ENCODE measurements around the gene LY86. TPM values are rescaled to one million over a fixed set of nuclear protein-coding genes. Genes with fewer than 3 reads are reported as not detected.

Gene LY86
- total RNA-seq, 2 experiments from 2014 or later: 0.90 to 1.5 TPM

DNA sequence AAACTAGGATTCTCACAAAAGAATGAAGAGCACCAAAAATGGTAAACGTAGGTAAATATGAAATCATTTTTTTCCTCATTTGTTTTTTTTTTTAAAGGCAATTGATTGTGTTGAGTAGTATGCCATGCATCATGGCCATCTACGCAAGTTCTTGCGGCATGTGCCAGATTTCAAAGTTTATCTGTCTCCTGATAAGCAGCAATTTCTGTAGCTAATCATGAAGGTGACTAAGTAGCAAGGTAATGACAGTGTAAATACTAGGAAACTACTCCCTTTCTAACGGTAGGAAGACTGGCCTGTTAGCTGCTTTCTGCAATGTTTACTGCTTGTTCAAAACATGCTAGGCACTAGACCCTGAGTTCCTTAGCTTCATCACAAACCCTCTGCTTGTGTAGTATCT is 13.4 kb upstream of the LY86 start:
- intact Hi-C loops (cut with DNase I, micrococcal nuclease): no loop called here
- POLR2A ChIA-PET: no interaction called here
- CTCF ChIA-PET: interaction anchor here (0.7 to 1.4 kb wide), 3 partner anchors 8 to 562 kb away, joined by 3 to 6 read pairs (median 4); no protein-coding TSS in a partner anchor
- H3K36me3 Mint-ChIP-seq (ENCODE audit: low read depth): peaks cover 2% of the 10 kb centered on the region
- no peak overlapping the region for H3K4me3 Mint-ChIP-seq
- no peak overlapping the region for H3K27ac Mint-ChIP-seq
- H3K4me1 Mint-ChIP-seq: peaks cover 1% of the 10 kb centered on the region
- no peaks in the 10 kb centered on the region for H3K27me3 Mint-ChIP-seq
- ATAC-seq: no peak
- DNase-seq: no peak
- peaks cover 5% of the 10 kb centered on the region for H3K9me3 Mint-ChIP-seq (ENCODE audit: low read depth)

- DNase-seq (no peak), ATAC-seq (no peak)
- POLR2A ChIA-PET: no interaction called here
- peaks cover 6% of the 10 kb centered on the region for H3K36me3 Mint-ChIP-seq (ENCODE audit: low read depth)
- H3K27ac Mint-ChIP-seq: no peak overlapping the region
- H3K4me1 Mint-ChIP-seq: peaks cover 14% of the 10 kb centered on the region
- intact Hi-C loops (cut with DNase I, micrococcal nuclease): no loop called here
- no peak overlapping the region for H3K4me3 Mint-ChIP-seq
- peaks cover 6% of the 10 kb centered on the region for H3K9me3 Mint-ChIP-seq (ENCODE audit: low read depth)
- no peaks in the 10 kb centered on the region for H3K27me3 Mint-ChIP-seq
- CTCF ChIA-PET: no interaction called here
Measured at GRCh38 chr6:6577735-6578134, 10.8 kb upstream of the LY86 start.

- CTCF ChIA-PET: no interaction called here
- Mint-ChIP-seq H3K4me3 (no peak overlapping the region), H3K4me1 (peaks cover 22% of the 10 kb centered on the region), H3K36me3 (ENCODE audit: low read depth) (peaks cover 3% of the 10 kb centered on the region), H3K9me3 (ENCODE audit: low read depth) (peaks cover 6% of the 10 kb centered on the region), H3K27ac (no peak overlapping the region), H3K27me3 (no peaks in the 10 kb centered on the region)
- POLR2A ChIA-PET: no interaction called here
- no peak for ATAC-seq
- DNase-seq: no peak
- intact Hi-C loops (cut with DNase I, micrococcal nuclease): no loop called here
Measured at GRCh38 chr6:6579281-6579680, 9.2 kb upstream of the LY86 start.

GRCh38 chr6:6580225-6580856 is 8.2 kb upstream of the LY86 start:
- peak overlapping the region; percentile 51 for H3K27ac Mint-ChIP-seq
- CTCF ChIA-PET: interaction anchor here (0.7 to 0.8 kb wide), 2 partner anchors 24 to 29 kb away, joined by 3 to 4 read pairs; no protein-coding TSS in a partner anchor

DNA sequence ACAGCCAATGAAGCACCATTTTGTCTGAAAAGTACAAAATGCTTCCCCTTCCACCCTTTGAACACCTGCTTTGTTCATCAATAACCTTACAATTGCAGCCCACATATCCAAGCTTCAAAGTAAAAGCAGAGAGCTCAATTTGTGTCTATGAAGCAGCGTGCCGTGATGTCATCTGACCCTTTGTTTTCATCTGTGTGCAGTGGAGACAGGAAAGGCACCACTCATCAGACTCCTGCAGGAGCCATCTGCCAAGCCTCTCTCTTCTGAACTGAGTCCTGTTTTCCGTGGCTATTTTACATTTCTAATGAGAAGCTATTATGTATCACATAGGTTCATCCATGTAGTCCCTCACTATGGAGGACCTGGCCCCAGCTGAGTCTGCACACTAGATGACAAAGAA is 7.5 kb upstream of the LY86 start:
- Mint-ChIP-seq H3K4me3 (no peak overlapping the region), H3K9me3 (ENCODE audit: low read depth) (peaks cover 6% of the 10 kb centered on the region), H3K36me3 (ENCODE audit: low read depth) (peaks cover 3% of the 10 kb centered on the region), H3K4me1 (peaks cover 30% of the 10 kb centered on the region), H3K27ac (no peak overlapping the region), H3K27me3 (no peaks in the 10 kb centered on the region)
- DNase-seq (peak; percentile 27), ATAC-seq (peak; percentile 55)
- CTCF ChIA-PET: no interaction called here
- POLR2A ChIA-PET: no interaction called here
- intact Hi-C loops (cut with DNase I, micrococcal nuclease): no loop called here

More at GRCh38 chr6:6580225-6580856, 8.2 kb upstream of the LY86 start:
- Mint-ChIP-seq H3K27me3 (no peaks in the 10 kb centered on the region), H3K4me1 (peaks cover 30% of the 10 kb centered on the region), H3K36me3 (ENCODE audit: low read depth) (peaks cover 3% of the 10 kb centered on the region), H3K9me3 (ENCODE audit: low read depth) (peaks cover 6% of the 10 kb centered on the region), H3K4me3 (no peak overlapping the region)
- DNase-seq (no peak), ATAC-seq (peak; percentile 34)
- intact Hi-C loops (cut with DNase I, micrococcal nuclease): no loop called here
- POLR2A ChIA-PET: no interaction called here

DNA sequence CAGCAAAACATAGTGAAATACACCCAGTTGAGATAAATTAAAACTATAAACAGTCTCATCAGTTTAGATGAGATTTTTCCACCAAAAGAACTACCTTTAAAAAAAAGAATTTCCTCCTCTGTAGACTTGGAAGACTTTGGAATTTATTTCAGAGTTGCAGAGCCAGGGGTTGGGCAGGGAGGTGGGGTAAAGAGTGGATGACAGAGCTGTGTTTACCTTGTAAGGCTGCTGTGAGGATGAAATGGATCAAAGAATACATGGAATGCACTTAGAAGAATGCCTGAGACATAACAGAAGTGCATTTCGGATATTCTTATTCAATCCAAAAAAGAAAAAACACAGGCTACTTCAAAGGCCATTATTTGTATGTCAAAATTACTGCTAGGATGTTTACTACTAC is 6.4 kb upstream of the LY86 start:
- Mint-ChIP-seq H3K9me3 (ENCODE audit: low read depth) (peaks cover 4% of the 10 kb centered on the region), H3K27ac (no peak overlapping the region), H3K4me1 (peaks cover 32% of the 10 kb centered on the region), H3K4me3 (no peak overlapping the region), H3K36me3 (ENCODE audit: low read depth) (peaks cover 3% of the 10 kb centered on the region), H3K27me3 (no peaks in the 10 kb centered on the region)
- intact Hi-C loops (cut with DNase I, micrococcal nuclease): no loop called here
- ChIA-PET CTCF (interaction anchor here (0.6 kb wide), 1 partner anchor 476 kb away, joined by 3 read pairs; no protein-coding TSS in a partner anchor), POLR2A (no interaction called here)
- DNase-seq (no peak), ATAC-seq (no peak)

DNA sequence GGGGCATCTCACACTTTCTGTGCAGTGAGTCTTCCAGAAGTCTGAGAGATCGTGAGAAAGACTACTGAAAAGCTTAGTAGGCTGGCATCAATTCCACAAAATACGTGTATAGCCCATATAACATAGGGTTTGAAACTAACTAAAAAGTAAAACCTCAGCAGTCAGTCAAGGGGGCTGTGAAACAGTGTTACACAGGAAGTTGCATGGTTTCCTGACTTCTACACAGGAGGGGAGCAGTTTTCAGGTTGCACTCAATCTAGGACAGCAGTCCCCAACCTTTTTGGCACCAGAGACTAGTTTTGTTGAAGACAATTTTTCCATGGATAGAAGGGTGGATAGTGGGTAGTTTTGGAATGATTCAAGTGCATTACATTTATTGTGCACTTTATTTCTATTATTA is 4.7 kb upstream of the LY86 start:
- Mint-ChIP-seq H3K4me1 (peaks cover 47% of the 10 kb centered on the region), H3K27me3 (no peaks in the 10 kb centered on the region), H3K4me3 (no peak overlapping the region), H3K27ac (peak overlapping the region; percentile 33), H3K9me3 (ENCODE audit: low read depth) (peaks cover 4% of the 10 kb centered on the region), H3K36me3 (ENCODE audit: low read depth) (peaks cover 3% of the 10 kb centered on the region)
- POLR2A ChIA-PET: no interaction called here
- ATAC-seq (no peak), DNase-seq (peak; percentile 45)
- CTCF ChIA-PET: interaction anchor here (0.9 kb wide), 1 partner anchor 9 kb away, joined by 3 read pairs; no protein-coding TSS in a partner anchor
- intact Hi-C loops (cut with DNase I, micrococcal nuclease): no loop called here

- intact Hi-C loops (cut with DNase I, micrococcal nuclease): no loop called here
- H3K4me1 Mint-ChIP-seq: peaks cover 54% of the 10 kb centered on the region
- peak; percentile 59 for ATAC-seq
Measured at GRCh38 chr6:6584310-6585002, 4.1 kb upstream of the LY86 start.

DNA sequence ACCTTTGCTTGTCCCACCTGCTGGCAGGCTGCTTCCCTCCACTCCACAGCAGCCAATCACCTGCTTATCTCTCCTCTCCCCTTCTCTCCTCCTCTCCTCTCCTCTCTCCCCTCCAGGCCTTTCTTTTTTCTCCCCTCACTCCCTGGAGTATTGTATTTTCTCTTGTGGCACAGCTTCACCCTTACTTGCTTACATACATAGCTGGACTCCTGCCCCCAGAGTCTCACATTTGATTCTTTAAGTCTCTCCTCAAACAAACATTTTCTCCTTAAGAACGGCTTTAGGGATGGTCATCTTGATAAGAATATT is 3.6 kb upstream of the LY86 start:
- Mint-ChIP-seq H3K27me3 (no peaks in the 10 kb centered on the region), H3K9me3 (ENCODE audit: low read depth) (peaks cover 2% of the 10 kb centered on the region), H3K4me3 (no peak overlapping the region), H3K27ac (no peak overlapping the region), H3K4me1 (peaks cover 56% of the 10 kb centered on the region), H3K36me3 (ENCODE audit: low read depth) (peaks cover 3% of the 10 kb centered on the region)
- DNase-seq: no peak
- ChIA-PET POLR2A (no interaction called here), CTCF (no interaction called here)
- no peak for ATAC-seq
- intact Hi-C loops (cut with DNase I, micrococcal nuclease): no loop called here

More at GRCh38 chr6:6584310-6585002, 4.1 kb upstream of the LY86 start:
- CTCF ChIA-PET: no interaction called here
- DNase-seq: peak; percentile 31
- H3K9me3 Mint-ChIP-seq (ENCODE audit: low read depth): peaks cover 4% of the 10 kb centered on the region
- no peak overlapping the region for H3K4me3 Mint-ChIP-seq
- H3K36me3 Mint-ChIP-seq (ENCODE audit: low read depth): peaks cover 3% of the 10 kb centered on the region
- POLR2A ChIA-PET: no interaction called here
- H3K27me3 Mint-ChIP-seq: no peaks in the 10 kb centered on the region
- peak overlapping the region; percentile 22 for H3K27ac Mint-ChIP-seq

GRCh38 chr6:6586167-6586566 is 2.4 kb upstream of the LY86 start:
- ChIA-PET POLR2A (no interaction called here), CTCF (interaction anchor here (0.6 kb wide), 1 partner anchor 60 kb away, joined by 3 read pairs; no protein-coding TSS in a partner anchor)
- no peaks in the 10 kb centered on the region for H3K36me3 Mint-ChIP-seq (ENCODE audit: low read depth)
- no peak overlapping the region for H3K27ac Mint-ChIP-seq
- peaks cover 51% of the 10 kb centered on the region for H3K4me1 Mint-ChIP-seq
- no peak for ATAC-seq
- no peak overlapping the region for H3K4me3 Mint-ChIP-seq
- intact Hi-C loops (cut with DNase I, micrococcal nuclease): no loop called here
- no peak for DNase-seq
- H3K9me3 Mint-ChIP-seq (ENCODE audit: low read depth): no peaks in the 10 kb centered on the region
- H3K27me3 Mint-ChIP-seq: no peaks in the 10 kb centered on the region

DNA sequence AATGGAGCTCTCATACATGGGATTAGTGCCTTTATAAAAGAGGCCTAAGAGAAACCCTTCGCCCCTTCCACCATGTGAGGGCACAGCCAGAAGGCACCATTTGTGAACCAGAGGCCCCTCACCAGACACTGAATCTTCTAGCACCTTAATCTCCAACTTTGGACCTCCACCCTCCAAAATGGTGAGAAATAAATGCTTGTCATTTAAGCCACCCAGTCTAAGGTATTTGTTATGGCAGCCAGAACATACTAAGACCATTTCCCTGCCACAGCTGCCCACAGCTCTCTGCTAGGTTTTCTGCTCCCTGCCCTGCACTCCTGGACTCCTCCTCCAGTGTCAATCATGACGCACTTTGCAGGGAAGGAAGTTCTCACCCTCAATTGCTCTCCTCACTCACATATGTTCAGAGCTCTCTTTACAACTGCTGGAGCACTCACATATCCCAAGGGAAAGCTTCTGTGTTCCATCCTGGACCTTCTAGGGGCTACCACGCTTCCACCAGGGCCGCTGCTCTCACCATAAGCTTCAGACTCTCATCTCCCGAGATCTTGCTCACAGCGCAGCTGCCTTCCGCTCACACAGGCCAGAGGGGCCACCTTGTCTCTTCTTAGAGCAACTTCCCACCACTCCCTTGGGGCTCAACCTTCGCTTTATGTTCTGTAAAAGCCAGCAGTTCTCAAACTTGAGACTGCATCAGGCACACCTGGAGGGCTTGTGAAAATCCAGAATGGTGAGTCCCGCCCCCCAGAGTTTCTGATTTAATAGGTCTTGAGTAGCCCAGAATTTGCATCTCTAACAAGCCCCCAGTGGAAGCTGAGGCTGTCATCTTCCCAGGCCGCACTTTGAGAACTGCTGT is 1.6 kb upstream of the LY86 start:
- ChIA-PET CTCF (interaction anchor here (0.6 to 1.0 kb wide), 3 partner anchors 30 to 641 kb away, joined by 3 read pairs; no protein-coding TSS in a partner anchor), POLR2A (no interaction called here)
- DNase-seq: peak; percentile 24
- H3K36me3 Mint-ChIP-seq (ENCODE audit: low read depth): peaks cover 3% of the 10 kb centered on the region
- no peak for ATAC-seq
- H3K27ac Mint-ChIP-seq: peak overlapping the region; percentile 74
- peaks cover 54% of the 10 kb centered on the region for H3K4me1 Mint-ChIP-seq
- peaks cover 1% of the 10 kb centered on the region for H3K9me3 Mint-ChIP-seq (ENCODE audit: low read depth)
- peak overlapping the region; percentile 51 for H3K4me3 Mint-ChIP-seq
- intact Hi-C loops (cut with DNase I, micrococcal nuclease): no loop called here
- H3K27me3 Mint-ChIP-seq: no peaks in the 10 kb centered on the region
